ENCODE measurements around the gene CPT1A. TPM values are rescaled to one million over a fixed set of nuclear protein-coding genes. Genes with fewer than 3 reads are reported as not detected.

CPT1A gene
- total RNA-seq, 2 experiments from 2014 or later, result 17.5 TPM

- peaks cover 12% of the 10 kb centered on the region for H3K4me1 Mint-ChIP-seq (ENCODE audit: low read depth)
- POLR2A ChIA-PET, result no interaction called here
- no peaks in the 10 kb centered on the region for H3K9me3 Mint-ChIP-seq
- H3K27me3 Mint-ChIP-seq, result no peaks in the 10 kb centered on the region
- intact Hi-C loops (cut with micrococcal nuclease), result no loop called here
- DNase-seq, result no peak
- peaks cover 2% of the 10 kb centered on the region for H3K36me3 Mint-ChIP-seq (ENCODE audit: low read depth)
- TF ChIP-seq, protein P1, sequence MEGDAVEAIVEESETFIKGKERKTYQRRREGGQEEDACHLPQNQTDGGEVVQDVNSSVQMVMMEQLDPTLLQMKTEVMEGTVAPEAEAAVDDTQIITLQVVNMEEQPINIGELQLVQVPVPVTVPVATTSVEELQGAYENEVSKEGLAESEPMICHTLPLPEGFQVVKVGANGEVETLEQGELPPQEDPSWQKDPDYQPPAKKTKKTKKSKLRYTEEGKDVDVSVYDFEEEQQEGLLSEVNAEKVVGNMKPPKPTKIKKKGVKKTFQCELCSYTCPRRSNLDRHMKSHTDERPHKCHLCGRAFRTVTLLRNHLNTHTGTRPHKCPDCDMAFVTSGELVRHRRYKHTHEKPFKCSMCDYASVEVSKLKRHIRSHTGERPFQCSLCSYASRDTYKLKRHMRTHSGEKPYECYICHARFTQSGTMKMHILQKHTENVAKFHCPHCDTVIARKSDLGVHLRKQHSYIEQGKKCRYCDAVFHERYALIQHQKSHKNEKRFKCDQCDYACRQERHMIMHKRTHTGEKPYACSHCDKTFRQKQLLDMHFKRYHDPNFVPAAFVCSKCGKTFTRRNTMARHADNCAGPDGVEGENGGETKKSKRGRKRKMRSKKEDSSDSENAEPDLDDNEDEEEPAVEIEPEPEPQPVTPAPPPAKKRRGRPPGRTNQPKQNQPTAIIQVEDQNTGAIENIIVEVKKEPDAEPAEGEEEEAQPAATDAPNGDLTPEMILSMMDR (IDR thresholded peaks at IDR 0.05), result no peak
- CTCF ChIA-PET, result no interaction called here
- H3K4me3 Mint-ChIP-seq, result no peak overlapping the region
- no peak for ATAC-seq
- no peak overlapping the region for H3K27ac Mint-ChIP-seq
Measured at GRCh38 chr11:68812526-68812925, 29.2 kb downstream of the CPT1A start.

DNA sequence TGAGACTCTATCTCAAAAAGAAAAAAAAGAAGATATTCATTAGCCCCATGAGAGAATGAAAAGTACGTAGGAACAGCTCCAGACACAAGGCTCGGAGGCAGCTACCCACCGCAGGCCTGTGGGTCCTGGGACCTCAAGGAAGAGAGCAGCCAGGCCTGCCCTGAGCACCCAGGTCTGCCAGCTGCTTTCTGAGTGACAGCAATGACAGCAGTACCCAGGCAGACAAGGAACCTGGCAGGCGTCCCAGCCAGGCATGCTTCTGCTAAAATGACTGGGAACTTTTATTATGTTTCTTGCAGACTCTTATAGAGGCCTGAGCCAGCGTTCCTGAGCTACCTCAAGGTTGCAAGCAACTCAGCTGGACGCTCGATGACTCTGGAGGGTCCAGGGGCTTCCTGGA lies 31.6 kb downstream of the CPT1A start:
- H3K9me3 Mint-ChIP-seq, result no peaks in the 10 kb centered on the region
- H3K27me3 Mint-ChIP-seq, result no peaks in the 10 kb centered on the region
- DNase-seq (no peak), ATAC-seq (no peak)
- no peaks in the 10 kb centered on the region for H3K36me3 Mint-ChIP-seq (ENCODE audit: low read depth)
- no peaks in the 10 kb centered on the region for H3K4me1 Mint-ChIP-seq (ENCODE audit: low read depth)
- no peak overlapping the region for H3K4me3 Mint-ChIP-seq
- H3K27ac Mint-ChIP-seq, result no peak overlapping the region
- ChIA-PET POLR2A (no interaction called here), CTCF (interaction anchor here (0.8 to 3.8 kb wide), 2 partner anchors 12 kb away, joined by 3 to 17 read pairs; no protein-coding TSS in a partner anchor)
- TF ChIP-seq, protein P1 (IDR thresholded peaks at IDR 0.05), result no peak
- intact Hi-C loops (cut with micrococcal nuclease), result no loop called here

- POLR2A ChIA-PET, result no interaction called here
Measured at GRCh38 chr11:68809506-68809905, 32.2 kb downstream of the CPT1A start.

DNA sequence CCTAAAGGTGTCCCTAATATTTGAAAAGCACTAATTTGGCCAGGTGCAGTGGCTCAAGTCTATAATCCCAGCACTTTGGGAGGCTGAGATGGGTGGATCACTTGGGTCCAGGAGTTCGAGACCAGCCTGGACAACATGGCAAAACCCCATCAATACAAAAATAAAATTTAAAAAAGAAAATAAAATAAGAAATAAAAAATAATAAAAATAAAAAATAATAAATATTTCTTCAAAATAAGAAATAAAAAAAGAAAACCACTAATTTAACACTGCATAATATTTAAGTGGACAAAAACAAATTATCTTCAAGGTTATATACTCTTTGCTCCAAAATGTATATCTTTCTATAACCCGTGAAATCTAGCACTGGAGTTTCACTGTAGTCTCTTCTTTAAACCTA lies 32.9 kb downstream of the CPT1A start:
- Mint-ChIP-seq H3K27ac (no peak overlapping the region), H3K36me3 (ENCODE audit: low read depth) (no peaks in the 10 kb centered on the region), H3K27me3 (no peaks in the 10 kb centered on the region), H3K9me3 (no peaks in the 10 kb centered on the region), H3K4me3 (no peak overlapping the region), H3K4me1 (ENCODE audit: low read depth) (no peaks in the 10 kb centered on the region)
- intact Hi-C loops (cut with micrococcal nuclease), result no loop called here
- TF ChIP-seq, protein P1 (IDR thresholded peaks at IDR 0.05), result no peak
- POLR2A ChIA-PET, result interaction anchor here (1.3 kb wide), 1 partner anchor 70 kb away, joined by 4 read pairs; no protein-coding TSS in a partner anchor
- CTCF ChIA-PET, result interaction anchor here (1.0 to 3.8 kb wide), 2 partner anchors 11 to 37 kb away, joined by 3 to 17 read pairs; no protein-coding TSS in a partner anchor
- ATAC-seq (no peak), DNase-seq (no peak)

More at GRCh38 chr11:68809506-68809905, 32.2 kb downstream of the CPT1A start:
- CTCF ChIA-PET, result interaction anchor here (3.8 kb wide), 1 partner anchor 12 kb away, joined by 17 read pairs; no protein-coding TSS in a partner anchor
- DNase-seq (no peak), ATAC-seq (no peak)
- intact Hi-C loops (cut with micrococcal nuclease), result no loop called here
- no peak overlapping the region for H3K27ac Mint-ChIP-seq
- no peaks in the 10 kb centered on the region for H3K27me3 Mint-ChIP-seq
- no peaks in the 10 kb centered on the region for H3K4me1 Mint-ChIP-seq (ENCODE audit: low read depth)
- TF ChIP-seq, protein P1 (IDR thresholded peaks at IDR 0.05), result no peak
- H3K9me3 Mint-ChIP-seq, result no peaks in the 10 kb centered on the region
- no peaks in the 10 kb centered on the region for H3K36me3 Mint-ChIP-seq (ENCODE audit: low read depth)
- no peak overlapping the region for H3K4me3 Mint-ChIP-seq

DNA sequence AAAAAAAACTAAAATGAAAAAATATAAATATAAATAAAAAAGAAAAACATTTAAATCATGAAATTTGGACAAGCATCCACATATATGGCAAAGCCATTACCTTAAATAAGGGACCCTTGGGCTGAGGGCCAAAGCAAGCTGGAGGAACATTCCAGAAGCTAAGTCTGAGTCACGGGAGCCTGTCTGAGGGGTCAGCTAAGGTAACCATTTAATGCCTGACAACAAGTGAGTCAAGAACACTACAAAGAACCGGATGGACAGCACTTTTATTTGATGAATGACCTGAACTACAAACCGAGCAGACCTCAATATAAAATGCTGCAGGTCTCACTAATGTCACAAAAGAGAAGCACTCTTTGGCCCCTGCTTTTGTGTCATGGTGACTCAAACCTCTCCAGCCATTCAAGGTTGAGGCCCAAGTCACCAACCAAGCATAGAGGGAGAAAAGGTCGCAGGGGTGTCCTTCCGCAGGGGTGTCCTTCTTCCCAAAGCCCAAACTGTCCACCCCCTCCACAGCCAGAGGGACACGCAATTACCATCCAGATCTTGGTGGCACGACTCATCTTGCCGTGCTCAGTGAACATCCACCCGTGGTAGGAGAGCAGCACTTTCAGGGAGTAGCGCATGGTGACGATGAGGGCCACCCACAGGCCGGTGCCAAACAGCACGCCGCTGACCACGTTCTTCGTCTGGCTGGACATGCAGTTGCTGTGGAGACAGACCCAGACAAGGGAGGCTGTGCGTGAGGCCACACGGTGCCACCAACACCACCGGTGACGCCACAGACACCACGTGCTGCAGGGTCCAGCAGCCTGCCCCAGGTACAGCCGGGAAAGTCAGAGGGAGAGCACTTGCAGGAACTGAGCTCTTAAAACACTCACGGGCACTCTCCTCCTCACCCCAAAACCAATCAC lies 34.5 kb downstream of the CPT1A start:
- no peak overlapping the region for H3K4me3 Mint-ChIP-seq
- no peak for DNase-seq
- no peak for ATAC-seq
- TF ChIP-seq, protein P1 (IDR thresholded peaks at IDR 0.05), result no peak
- H3K4me1 Mint-ChIP-seq (ENCODE audit: low read depth), result no peaks in the 10 kb centered on the region
- CTCF ChIA-PET, result interaction anchor here (1.4 to 3.8 kb wide), 2 partner anchors 9 to 282 kb away, joined by 3 to 17 read pairs; no protein-coding TSS in a partner anchor
- H3K9me3 Mint-ChIP-seq, result no peaks in the 10 kb centered on the region
- H3K27me3 Mint-ChIP-seq, result no peaks in the 10 kb centered on the region
- H3K36me3 Mint-ChIP-seq (ENCODE audit: low read depth), result no peaks in the 10 kb centered on the region
- intact Hi-C loops (cut with micrococcal nuclease), result no loop called here
- no peak overlapping the region for H3K27ac Mint-ChIP-seq
- POLR2A ChIA-PET, result interaction anchor here (0.6 kb wide), 1 partner anchor 12 kb away, joined by 3 read pairs; no protein-coding TSS in a partner anchor
